ENCODE measurements around the gene SLC41A2.
A peak's percentile ranks its signal among the peaks of the same experiment; 100 is the strongest.

SLC41A2 gene

GRCh38 chr12:104958001-104958804 lies at the start of gene SLC41A2:
Gene SLC41A2, minus strand, starts transcription at chr12:104958290. Its CDS starts 29,763 bp downstream, at chr12:104928527.
- no peaks in the 10 kb centered on the region for H3K9me3 ChIP-seq (ENCODE audit: low read length)

GRCh38 chr12:105001476-105001875 lies 43.4 kb upstream of the SLC41A2 start:
- Histone ChIP-seq H3K9ac (ENCODE audit: low read length) (no peak overlapping the region), H3K4me1 (ENCODE audit: insufficient read depth, low read length) (no peaks in the 10 kb centered on the region), H3K36me3 (ENCODE audit: insufficient read depth, low read length) (peaks cover 41% of the 10 kb centered on the region), H3K4me3 (ENCODE audit: low read depth in 1 of 2, low read length in 2 of 2) (no peak overlapping the region), H3K27ac (ENCODE audit: low read depth, low read length) (no peak overlapping the region), H3K9me3 (ENCODE audit: low read length) (no peaks in the 10 kb centered on the region), H3K27me3 (ENCODE audit: control insufficient read depth in 1 of 2, insufficient read depth in 2 of 2, low read length in 2 of 2) (no peaks in the 10 kb centered on the region)

More at GRCh38 chr12:104958001-104958804, at the start of gene SLC41A2:
- Histone ChIP-seq H3K27me3 (ENCODE audit: control insufficient read depth in 1 of 2, insufficient read depth in 2 of 2, low read length in 2 of 2) (no peaks in the 10 kb centered on the region), H3K9ac (ENCODE audit: low read length) (peak within 1 kb of the TSS; percentile 11), H3K4me3 (ENCODE audit: low read depth in 1 of 2, low read length in 2 of 2) (peak within 1 kb of the TSS; percentile 74 to 77), H3K36me3 (ENCODE audit: insufficient read depth, low read length) (no peaks in the 10 kb centered on the region), H3K27ac (ENCODE audit: low read depth, low read length) (peak within 1 kb of the TSS; percentile 59), H3K4me1 (ENCODE audit: insufficient read depth, low read length) (peaks cover 14% of the 10 kb centered on the region)

DNA sequence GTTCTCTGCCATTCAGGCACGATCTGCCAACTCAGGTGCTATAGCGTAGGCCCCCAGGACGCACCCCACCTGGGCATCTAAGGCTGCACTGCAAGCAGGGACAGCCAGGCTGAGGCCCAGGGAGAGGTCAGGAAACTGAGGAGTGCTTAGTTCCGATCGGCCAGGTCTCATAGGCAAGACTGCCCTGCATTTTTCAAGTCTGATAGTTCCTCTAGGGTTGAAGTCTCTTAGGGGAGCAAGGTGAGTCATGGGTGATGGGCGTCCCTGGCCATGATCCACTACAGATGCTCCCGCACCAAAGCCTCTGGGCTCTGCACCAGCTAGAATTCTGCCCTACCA lies 41.2 kb upstream of the SLC41A2 start:
- H3K4me1 ChIP-seq (ENCODE audit: insufficient read depth, low read length) = no peaks in the 10 kb centered on the region
- no peaks in the 10 kb centered on the region for H3K27me3 ChIP-seq (ENCODE audit: control insufficient read depth in 1 of 2, insufficient read depth in 2 of 2, low read length in 2 of 2)
- peaks cover 53% of the 10 kb centered on the region for H3K36me3 ChIP-seq (ENCODE audit: insufficient read depth, low read length)
- H3K4me3 ChIP-seq (ENCODE audit: low read depth in 1 of 2, low read length in 2 of 2) = no peak overlapping the region
- H3K9ac ChIP-seq (ENCODE audit: low read length) = no peak overlapping the region
- H3K27ac ChIP-seq (ENCODE audit: low read depth, low read length) = no peak overlapping the region
- no peaks in the 10 kb centered on the region for H3K9me3 ChIP-seq (ENCODE audit: low read length)

GRCh38 chr12:104998423-104999346 lies 40.6 kb upstream of the SLC41A2 start:
- no peak overlapping the region for H3K9ac ChIP-seq (ENCODE audit: low read length)
- H3K27ac ChIP-seq (ENCODE audit: low read depth, low read length) = no peak overlapping the region
- no peak overlapping the region for H3K4me3 ChIP-seq (ENCODE audit: low read depth in 1 of 2, low read length in 2 of 2)
- no peaks in the 10 kb centered on the region for H3K4me1 ChIP-seq (ENCODE audit: insufficient read depth, low read length)
- no peaks in the 10 kb centered on the region for H3K9me3 ChIP-seq (ENCODE audit: low read length)
- no peaks in the 10 kb centered on the region for H3K27me3 ChIP-seq (ENCODE audit: control insufficient read depth in 1 of 2, insufficient read depth in 2 of 2, low read length in 2 of 2)
- H3K36me3 ChIP-seq (ENCODE audit: insufficient read depth, low read length) = peaks cover 53% of the 10 kb centered on the region

DNA sequence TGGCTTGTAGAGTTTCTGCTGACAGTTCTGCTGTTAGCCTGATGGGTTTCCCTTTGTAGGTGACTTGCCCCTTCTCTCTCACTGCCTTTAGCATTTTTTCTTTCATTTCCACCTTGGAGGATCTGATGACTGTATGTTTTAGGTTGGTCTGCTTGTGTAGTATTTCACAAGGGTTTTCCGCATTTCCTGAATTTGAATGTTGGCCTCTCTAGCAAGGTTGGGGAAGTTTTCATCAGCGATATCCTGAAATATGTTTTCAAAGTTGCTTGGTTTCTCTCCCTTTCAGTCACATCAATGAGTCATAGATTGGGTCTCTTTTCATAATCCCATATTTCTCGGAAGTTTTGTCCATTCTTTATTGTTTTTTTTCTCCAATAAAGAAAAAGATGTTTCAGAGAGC lies 39.5 kb upstream of the SLC41A2 start:
- Histone ChIP-seq H3K27me3 (ENCODE audit: control insufficient read depth in 1 of 2, insufficient read depth in 2 of 2, low read length in 2 of 2) (no peaks in the 10 kb centered on the region), H3K36me3 (ENCODE audit: insufficient read depth, low read length) (peaks cover 55% of the 10 kb centered on the region), H3K4me1 (ENCODE audit: insufficient read depth, low read length) (no peaks in the 10 kb centered on the region), H3K9me3 (ENCODE audit: low read length) (no peaks in the 10 kb centered on the region), H3K9ac (ENCODE audit: low read length) (no peak overlapping the region), H3K4me3 (ENCODE audit: low read depth in 1 of 2, low read length in 2 of 2) (no peak overlapping the region), H3K27ac (ENCODE audit: low read depth, low read length) (no peak overlapping the region)

DNA sequence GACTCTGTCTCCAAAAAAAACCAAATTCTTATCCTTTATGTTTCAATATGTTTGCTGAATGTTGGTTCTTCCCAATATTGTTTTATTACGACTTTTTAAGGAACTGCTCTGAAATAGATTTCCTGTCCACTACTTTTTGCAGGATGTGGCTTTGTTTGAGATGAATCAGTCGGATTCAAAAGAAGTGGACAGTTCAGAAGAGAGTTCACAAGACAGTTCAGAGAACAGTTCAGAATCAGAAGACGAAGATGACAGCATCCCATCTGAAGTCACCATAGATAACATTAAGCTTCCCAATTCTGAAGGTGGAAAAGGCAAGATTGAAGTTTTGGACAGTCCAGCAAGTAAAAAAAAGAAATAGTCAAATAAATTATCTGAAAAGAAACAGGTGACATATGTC lies 36.2 kb upstream of the SLC41A2 start:
- no peaks in the 10 kb centered on the region for H3K27me3 ChIP-seq (ENCODE audit: control insufficient read depth in 1 of 2, insufficient read depth in 2 of 2, low read length in 2 of 2)
- no peak overlapping the region for H3K9ac ChIP-seq (ENCODE audit: low read length)
- no peaks in the 10 kb centered on the region for H3K9me3 ChIP-seq (ENCODE audit: low read length)
- no peaks in the 10 kb centered on the region for H3K4me1 ChIP-seq (ENCODE audit: insufficient read depth, low read length)
- no peak overlapping the region for H3K4me3 ChIP-seq (ENCODE audit: low read depth in 1 of 2, low read length in 2 of 2)
- peaks cover 48% of the 10 kb centered on the region for H3K36me3 ChIP-seq (ENCODE audit: insufficient read depth, low read length)
- H3K27ac ChIP-seq (ENCODE audit: low read depth, low read length) = no peak overlapping the region

DNA sequence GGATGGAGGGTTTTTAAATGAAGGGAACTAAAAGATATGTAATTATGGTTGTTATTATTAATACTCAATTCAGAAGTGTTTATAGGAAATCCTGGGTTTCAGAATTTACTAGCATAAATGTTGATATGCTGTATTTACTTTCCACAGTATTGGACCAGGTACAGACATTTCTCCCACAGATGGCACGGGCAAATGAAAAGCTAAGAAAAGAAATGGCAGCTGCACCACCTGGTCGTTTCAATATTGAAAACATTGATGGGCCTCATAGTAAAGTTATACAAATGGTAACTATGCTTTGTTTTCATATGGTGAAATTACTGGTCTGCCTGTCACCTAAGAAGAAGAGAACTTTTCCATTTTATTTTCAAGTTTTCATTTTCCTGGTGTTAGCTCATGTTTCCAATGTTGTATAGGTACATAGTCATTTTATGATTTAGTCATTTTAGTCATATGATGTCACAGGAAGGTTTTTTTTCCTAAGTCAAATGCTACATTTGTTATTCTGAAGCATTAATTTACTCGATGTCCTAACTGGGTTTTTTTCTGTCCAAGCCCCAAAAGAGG lies 33.6 kb upstream of the SLC41A2 start:
- no peak overlapping the region for H3K4me3 ChIP-seq (ENCODE audit: low read depth in 1 of 2, low read length in 2 of 2)
- peaks cover 37% of the 10 kb centered on the region for H3K36me3 ChIP-seq (ENCODE audit: insufficient read depth, low read length)
- no peak overlapping the region for H3K9ac ChIP-seq (ENCODE audit: low read length)
- no peak overlapping the region for H3K27ac ChIP-seq (ENCODE audit: low read depth, low read length)
- H3K9me3 ChIP-seq (ENCODE audit: low read length) = no peaks in the 10 kb centered on the region
- H3K27me3 ChIP-seq (ENCODE audit: control insufficient read depth in 1 of 2, insufficient read depth in 2 of 2, low read length in 2 of 2) = no peaks in the 10 kb centered on the region
- peaks cover 14% of the 10 kb centered on the region for H3K4me1 ChIP-seq (ENCODE audit: insufficient read depth, low read length)

GRCh38 chr12:104990950-104991349 lies 32.9 kb upstream of the SLC41A2 start:
- H3K9ac ChIP-seq (ENCODE audit: low read length) = no peak overlapping the region
- H3K27ac ChIP-seq (ENCODE audit: low read depth, low read length) = no peak overlapping the region
- no peaks in the 10 kb centered on the region for H3K9me3 ChIP-seq (ENCODE audit: low read length)
- H3K4me1 ChIP-seq (ENCODE audit: insufficient read depth, low read length) = peaks cover 15% of the 10 kb centered on the region
- peaks cover 35% of the 10 kb centered on the region for H3K36me3 ChIP-seq (ENCODE audit: insufficient read depth, low read length)
- H3K27me3 ChIP-seq (ENCODE audit: control insufficient read depth in 1 of 2, insufficient read depth in 2 of 2, low read length in 2 of 2) = no peaks in the 10 kb centered on the region
- H3K4me3 ChIP-seq (ENCODE audit: low read depth in 1 of 2, low read length in 2 of 2) = no peak overlapping the region

GRCh38 chr12:104986022-104986941 lies 28.2 kb upstream of the SLC41A2 start, which contains the start of gene NOPCHAP1:
Gene NOPCHAP1, plus strand, starts transcription at chr12:104986316. Its CDS starts 37 bp downstream, at chr12:104986353.
- Histone ChIP-seq H3K36me3 (ENCODE audit: insufficient read depth, low read length) (no peaks in the 10 kb centered on the region), H3K9me3 (ENCODE audit: low read length) (no peaks in the 10 kb centered on the region), H3K27ac (ENCODE audit: low read depth, low read length) (peak within 1 kb of the TSS; percentile 95), H3K4me3 (ENCODE audit: low read depth in 1 of 2, low read length in 2 of 2) (peak within 1 kb of the TSS; percentile 77 to 84), H3K9ac (ENCODE audit: low read length) (peak within 1 kb of the TSS; percentile 37), H3K4me1 (ENCODE audit: insufficient read depth, low read length) (peaks cover 15% of the 10 kb centered on the region), H3K27me3 (ENCODE audit: control insufficient read depth in 1 of 2, insufficient read depth in 2 of 2, low read length in 2 of 2) (no peaks in the 10 kb centered on the region)

- H3K36me3 ChIP-seq (ENCODE audit: insufficient read depth, low read length) = no peaks in the 10 kb centered on the region
- H3K4me1 ChIP-seq (ENCODE audit: insufficient read depth, low read length) = peaks cover 15% of the 10 kb centered on the region
- no peaks in the 10 kb centered on the region for H3K9me3 ChIP-seq (ENCODE audit: low read length)
- no peak overlapping the region for H3K27ac ChIP-seq (ENCODE audit: low read depth, low read length)
- no peak overlapping the region for H3K9ac ChIP-seq (ENCODE audit: low read length)
- H3K27me3 ChIP-seq (ENCODE audit: control insufficient read depth in 1 of 2, insufficient read depth in 2 of 2, low read length in 2 of 2) = no peaks in the 10 kb centered on the region
- H3K4me3 ChIP-seq (ENCODE audit: low read depth in 1 of 2, low read length in 2 of 2) = peak overlapping the region in 1 of 2 donors; percentile 84
These were observed 27.1 kb upstream of the SLC41A2 start for GRCh38 chr12:104985206-104985605.

Data from muscle layer of colon (tissue), 2 donors.